Measurements from ENCODE around the gene ATG12. TPM values are rescaled to one million over a fixed set of nuclear protein-coding genes. Genes with fewer than 3 reads are reported as not detected.

The ATG12 gene
- total RNA-seq, 1 donor from 2014 or later = 50.6 TPM

GRCh38 chr5:115788440-115788839 is 52.9 kb downstream of the ATG12 start:
- intact Hi-C loops (cut with DNase I) = loop anchor here (5.0 to 10.0 kb wide), 2 partner anchors 549 to 1516 kb away; no protein-coding TSS in a partner anchor
- H3K4me1 ChIP-seq = no peaks in the 10 kb centered on the region
- TF ChIP-seq POLR2A (IDR thresholded peaks at IDR 0.05) (no peak), POLR2AphosphoS5 (IDR thresholded peaks at IDR 0.05; ENCODE audit: insufficient read depth in 1 of 2, low read depth in 1 of 2) (no peak), CTCF (IDR thresholded peaks at IDR 0.05) (no peak)
- DNase-seq (ENCODE audit: extremely low spot score in 2 of 2) = no peak
- H3K36me3 ChIP-seq = no peaks in the 10 kb centered on the region
- no peak overlapping the region for H3K4me3 ChIP-seq
- H3K27me3 ChIP-seq = no peaks in the 10 kb centered on the region
- H3K27ac ChIP-seq = no peak overlapping the region
- no peaks in the 10 kb centered on the region for H3K9me3 ChIP-seq

GRCh38 chr5:115787426-115787825 is 53.9 kb downstream of the ATG12 start:
- TF ChIP-seq CTCF (IDR thresholded peaks at IDR 0.05) (no peak), POLR2A (IDR thresholded peaks at IDR 0.05) (no peak), POLR2AphosphoS5 (IDR thresholded peaks at IDR 0.05; ENCODE audit: insufficient read depth in 1 of 2, low read depth in 1 of 2) (no peak)
- H3K4me3 ChIP-seq = no peak overlapping the region
- H3K27ac ChIP-seq = no peak overlapping the region
- no peaks in the 10 kb centered on the region for H3K36me3 ChIP-seq
- H3K27me3 ChIP-seq = no peaks in the 10 kb centered on the region
- no peaks in the 10 kb centered on the region for H3K9me3 ChIP-seq
- no peak for DNase-seq (ENCODE audit: extremely low spot score in 2 of 2)
- H3K4me1 ChIP-seq = no peaks in the 10 kb centered on the region
- intact Hi-C loops (cut with DNase I) = loop anchor here (5.0 to 10.0 kb wide), 2 partner anchors 550 to 1517 kb away; no protein-coding TSS in a partner anchor

GRCh38 chr5:115785381-115786065 is 55.8 kb downstream of the ATG12 start:
- H3K4me1 ChIP-seq = no peaks in the 10 kb centered on the region
- no peak overlapping the region for H3K27ac ChIP-seq
- H3K9me3 ChIP-seq = no peaks in the 10 kb centered on the region
- DNase-seq (ENCODE audit: extremely low spot score in 2 of 2) = no peak
- H3K4me3 ChIP-seq = no peak overlapping the region
- TF ChIP-seq POLR2AphosphoS5 (IDR thresholded peaks at IDR 0.05; ENCODE audit: insufficient read depth in 1 of 2, low read depth in 1 of 2) = no peak
- TF ChIP-seq CTCF (IDR thresholded peaks at IDR 0.05) = no peak
- no peak for TF ChIP-seq POLR2A (IDR thresholded peaks at IDR 0.05)
- H3K36me3 ChIP-seq = no peaks in the 10 kb centered on the region
- H3K27me3 ChIP-seq = no peaks in the 10 kb centered on the region
- intact Hi-C loops (cut with DNase I) = loop anchor here (5.0 to 10.0 kb wide), 2 partner anchors 552 to 1519 kb away; no protein-coding TSS in a partner anchor

GRCh38 chr5:115778417-115778816 is 62.9 kb downstream of the ATG12 start:
- H3K36me3 ChIP-seq = no peaks in the 10 kb centered on the region
- H3K9me3 ChIP-seq = no peaks in the 10 kb centered on the region
- H3K4me1 ChIP-seq = no peaks in the 10 kb centered on the region
- intact Hi-C loops (cut with DNase I) = no loop called here
- H3K27ac ChIP-seq = no peak overlapping the region
- DNase-seq (ENCODE audit: extremely low spot score in 2 of 2) = no peak
- TF ChIP-seq CTCF (IDR thresholded peaks at IDR 0.05) (no peak), POLR2A (IDR thresholded peaks at IDR 0.05) (no peak), POLR2AphosphoS5 (IDR thresholded peaks at IDR 0.05; ENCODE audit: insufficient read depth in 1 of 2, low read depth in 1 of 2) (no peak)
- no peaks in the 10 kb centered on the region for H3K27me3 ChIP-seq
- no peak overlapping the region for H3K4me3 ChIP-seq

Other genes starting within 250 kb of the ATG12 start
- gene TICAM2, start 239.1 kb downstream of the ATG12 start, total RNA-seq = 0.98 TPM
- gene TMED7, start 215.5 kb downstream of the ATG12 start, total RNA-seq = 48.4 TPM
- gene CDO1, start 24.9 kb downstream of the ATG12 start, total RNA-seq = 16.0 TPM
- 36.8 TPM for gene AP3S1, start 370 bp upstream of the ATG12 start, total RNA-seq
- 1.7 TPM for gene LVRN, start 120.9 kb upstream of the ATG12 start, total RNA-seq
- not detected for gene ARL14EPL, start 190.9 kb upstream of the ATG12 start, total RNA-seq
- gene COMMD10, start 243.5 kb upstream of the ATG12 start, total RNA-seq = 22.6 TPM